H1 (cell line): ENCODE measurements around the gene CEP44. TPM values are rescaled to one million over a fixed set of nuclear protein-coding genes. Genes with fewer than 3 reads are reported as not detected.

Experiments
- CTCF ChIA-PET: fragments of 300-600 bp; sonication (Branson Sonifier 250); formaldehyde crosslinking; loops from one replicate; lab custom pipeline; 2021; ENCODE audit not compliant: partially characterized antibody; lab: Charles Lee
- POLR2A ChIA-PET: fragments of 300-600 bp; sonication (Branson Sonifier 250); formaldehyde crosslinking; loops from one replicate; lab custom pipeline; 2021; ENCODE audit warnings: inconsistent platforms; ENCODE audit not compliant: partially characterized antibody; lab: Charles Lee
- DNase-seq, 2 experiments: peaks; one replicate each; pipeline versions ENCODE4 v3.0.0 to v3.0.0-alpha.2; 2010 to 2022; ENCODE audit warnings: low spot score in 2 of 2, low read depth in 1 of 2, mixed read lengths in 1 of 2
- FAIRE-seq: peaks from 2 replicates; lab custom pipeline; 2011; peaks lifted over from hg19 to GRCh38; lab: Jason Lieb, UNC
- H2AFZ ChIP-seq: 2 replicates; pipeline ENCODE4 v1.8.1; 2012; ENCODE audit warnings: low read length, inconsistent platforms
- H2AK5ac ChIP-seq: 2 replicates; pipeline ENCODE4 v1.6.1; 2013; ENCODE audit warnings: low read depth, low read length
- H2BK120ac ChIP-seq: replicated peaks from 2 replicates; pipeline ENCODE3; 2013; ENCODE audit warnings: low read depth, low read length, inconsistent platforms
- H2BK12ac ChIP-seq: 2 replicates; pipeline ENCODE4 v1.6.1; 2013; ENCODE audit warnings: low read depth, low read length
- H2BK15ac ChIP-seq: 2 replicates; pipeline ENCODE4 v1.6.1; 2013; ENCODE audit warnings: low read length
- H2BK20ac ChIP-seq: 2 replicates; pipeline ENCODE4 v1.6.1; 2013; ENCODE audit warnings: low read length
- H2BK5ac ChIP-seq: 2 replicates; pipeline ENCODE4 v1.6.1; 2013; ENCODE audit warnings: low read depth, low read length
- H3K14ac ChIP-seq: 2 replicates; pipeline ENCODE4 v1.6.1; 2013; ENCODE audit warnings: inconsistent platforms; ENCODE audit not compliant: insufficient read length
- H3K18ac ChIP-seq: 2 replicates; pipeline ENCODE4 v1.6.1; 2013; ENCODE audit warnings: low read length; ENCODE audit errors: extremely low read depth
- H3K23ac ChIP-seq: 2 replicates; pipeline ENCODE4 v1.6.1; 2013; ENCODE audit warnings: inconsistent platforms; ENCODE audit not compliant: insufficient read length
- H3K23me2 ChIP-seq: 2 replicates; pipeline ENCODE4 v1.6.1; 2013; ENCODE audit warnings: low read depth, low read length
- H3K27ac ChIP-seq: 2 replicates; pipeline ENCODE4 v1.6.1; 2011; ENCODE audit warnings: low read depth, low read length, inconsistent platforms
- H3K27me3 ChIP-seq, 4 experiments: replicated peaks in 1 of 4; 1 replicate in 1 of 4; 2 replicates in 3 of 4; pipeline versions ENCODE4 v1.6.1 to v1.8.1; 2011 to 2013; ENCODE audit warnings: low read length in 3 of 4, mild to moderate bottlenecking in 3 of 4, inconsistent platforms in 2 of 4, mixed read lengths in 2 of 4, moderate library complexity in 1 of 4; ENCODE audit not compliant: control insufficient read depth in 3 of 4, insufficient read depth in 3 of 4; ENCODE audit errors: extremely low read depth in 1 of 4
- H3K36me3 ChIP-seq, 4 experiments: 2 replicates each; pipeline versions ENCODE4 v1.6.1 to v1.8.1; 2011 to 2013; ENCODE audit warnings: mild to moderate bottlenecking in 4 of 4, low read length in 3 of 4, moderate library complexity in 2 of 4, control low read depth in 1 of 4, inconsistent platforms in 1 of 4; ENCODE audit not compliant: insufficient read depth in 4 of 4, control insufficient read depth in 2 of 4
- H3K4ac ChIP-seq: replicated peaks from 2 replicates; pipeline ENCODE3; 2013; ENCODE audit warnings: low read length, low read depth, mixed read lengths, inconsistent platforms; ENCODE audit not compliant: insufficient read length
- H3K4me1 ChIP-seq, 4 experiments: replicated peaks in 1 of 4; 1 replicate in 1 of 4; 2 replicates in 3 of 4; pipeline versions ENCODE4 v1.6.1 to v1.8.1; 2011 to 2013; ENCODE audit warnings: low read length in 3 of 4, inconsistent platforms in 2 of 4, mixed read lengths in 1 of 4; ENCODE audit not compliant: insufficient read depth in 4 of 4, control insufficient read depth in 3 of 4
- H3K4me2 ChIP-seq, 2 experiments: 2 replicates each; pipeline versions ENCODE4 v1.6.1 to v1.8.1; 2011 to 2013; ENCODE audit warnings: low read depth in 2 of 2, low read length in 2 of 2, control low read depth in 1 of 2, inconsistent platforms in 1 of 2, mild to moderate bottlenecking in 1 of 2; ENCODE audit not compliant: insufficient read depth in 1 of 2
- H3K4me3 ChIP-seq, 4 experiments: fragments of 200-600, 300-600 bp in 1 of 4; sonication (generic), shearing (Covaris generic), sonication (Bioruptor Twin) in 1 of 4; 2 replicates each; pipeline versions ENCODE4 v1.5.1 to v1.8.1; 2011 to 2016; ENCODE audit warnings: low read length in 4 of 4, low read depth in 3 of 4, control low read depth in 2 of 4, inconsistent platforms in 2 of 4, mild to moderate bottlenecking in 2 of 4, mixed read lengths in 1 of 4, moderate library complexity in 1 of 4; ENCODE audit not compliant: insufficient read depth in 2 of 4; ENCODE audit errors: extremely low read depth in 1 of 4
- H3K56ac ChIP-seq: replicated peaks from 2 replicates; pipeline ENCODE3; 2013; ENCODE audit warnings: low read depth, mild to moderate bottlenecking, mixed read lengths, low read length, inconsistent platforms; ENCODE audit not compliant: insufficient read length
- H3K79me1 ChIP-seq: 2 replicates; pipeline ENCODE4 v1.6.1; 2013; ENCODE audit warnings: low read depth, low read length, control low read depth
- H3K79me2 ChIP-seq, 2 experiments: 2 replicates each; pipeline versions ENCODE4 v1.6.1 to v1.8.1; 2012 to 2013; ENCODE audit warnings: low read length in 2 of 2, mild to moderate bottlenecking in 2 of 2, inconsistent platforms in 1 of 2; ENCODE audit not compliant: insufficient read depth in 2 of 2, control insufficient read depth in 1 of 2
- H3K9ac ChIP-seq, 4 experiments: replicated peaks in 1 of 4; 1 replicate in 1 of 4; 2 replicates in 3 of 4; pipeline versions ENCODE4 v1.6.1 to v1.8.1; 2011 to 2013; ENCODE audit warnings: low read depth in 3 of 4, low read length in 3 of 4, control low read depth in 2 of 4, mild to moderate bottlenecking in 2 of 4, moderate library complexity in 2 of 4, inconsistent platforms in 1 of 4; ENCODE audit errors: extremely low read depth in 1 of 4
- H3K9me3 ChIP-seq, 2 experiments: 2 replicates each; pipeline versions ENCODE4 v1.6.1 to v1.8.1; 2012 to 2013; ENCODE audit warnings: mild to moderate bottlenecking in 2 of 2, moderate library complexity in 2 of 2, control low read depth in 1 of 2, inconsistent platforms in 1 of 2, low read depth in 1 of 2, low read length in 1 of 2, mixed read lengths in 1 of 2; ENCODE audit not compliant: insufficient read depth in 2 of 2
- H4K20me1 ChIP-seq, 2 experiments: replicated peaks in 1 of 2; 2 replicates each; pipeline versions ENCODE3 to v1.8.1; 2011 to 2013; ENCODE audit warnings: inconsistent platforms in 2 of 2, low read length in 2 of 2, mild to moderate bottlenecking in 1 of 2; ENCODE audit not compliant: insufficient read depth in 2 of 2, control insufficient read depth in 1 of 2
- H4K5ac ChIP-seq: 2 replicates; pipeline ENCODE4 v1.6.1; 2013; ENCODE audit warnings: low read length, low read depth, mixed read lengths, inconsistent platforms; ENCODE audit not compliant: insufficient read length
- H4K8ac ChIP-seq: 2 replicates; pipeline ENCODE4 v1.8.0; 2013; ENCODE audit warnings: mild to moderate bottlenecking, moderate library complexity, low read length, inconsistent platforms; ENCODE audit not compliant: insufficient read depth; ENCODE audit errors: extremely low read depth
- H4K91ac ChIP-seq: replicated peaks from 2 replicates; pipeline ENCODE3; 2013; ENCODE audit warnings: low read length, mixed read lengths, inconsistent platforms; ENCODE audit not compliant: insufficient read length
- JUND ChIP-seq: IDR thresholded peaks from 2 replicates; pipeline ENCODE4 v1.6.1; 2011; ENCODE audit warnings: mild to moderate bottlenecking, improper control_type of control experiment, low read length
- POLR2AphosphoS5 ChIP-seq: IDR thresholded peaks from 2 replicates; pipeline ENCODE4 v1.6.1; 2011; ENCODE audit warnings: low read depth, low read length
- SAP30 ChIP-seq: fragments of 300-600 bp; sonication (generic); IDR thresholded peaks from 2 replicates; pipeline ENCODE4 v1.7.1; 2012; ENCODE audit warnings: low read length, moderate library complexity, mild to moderate bottlenecking, inconsistent platforms; ENCODE audit not compliant: insufficient read depth, insufficient replicate concordance
- TAF1 ChIP-seq: IDR thresholded peaks from 2 replicates; pipeline ENCODE4 v1.6.1; 2011; ENCODE audit warnings: mild to moderate bottlenecking, low read depth, low read length
- WGBS, 2 experiments: shearing (Covaris generic) in 1 of 2; methylation state at CpG; one replicate each; pipeline versions ENCODE4 v1.1.6 to v1.1.7; 2013 to 2015; ENCODE audit warnings: low lambda C conversion rate in 2 of 2, mixed read lengths in 2 of 2, inconsistent platforms in 1 of 2, low coverage in 1 of 2, missing lambda C conversion rate in 1 of 2; ENCODE audit not compliant: insufficient replicate concordance in 2 of 2, insufficient coverage in 1 of 2, insufficient read length in 1 of 2; ENCODE audit errors: extremely low coverage in 1 of 2, missing lambda C conversion rate in 1 of 2; 5-methylcytosine and 5-hydroxymethylcytosine counted together
- polyA plus RNA-seq, 7 experiments: library from polyadenylated mRNA; depleted of rRNA in 3 of 7; stranded (reverse) in 5 of 7; unstranded in 2 of 7; fragments of >200 nt in 5 of 7; fragments of 200-250 nt in 2 of 7; gene quantifications; 1 replicate in 5 of 7; 2 replicates in 1 of 7; 4 replicates in 1 of 7; pipeline versions ENCODE4 v1.2.1 to v1.2.3, GENCODE V29; 2011 to 2013; ENCODE audit warnings: missing spikeins in 2 of 7, mixed read lengths in 2 of 7
- total RNA-seq: library from RNA; stranded (reverse); fragmentation: NEBNext Ultra II Directional; extraction: Animal tissue kit (Norgen Biotek cat#: 25700); gene quantifications from 2 replicates; pipeline ENCODE4 v1.2.1, GENCODE V29; 2021
- TF ChIP-seq, protein P1 (sequence below): IDR thresholded peaks from 2 replicates; pipeline ENCODE4 v1.6.1; 2011; ENCODE audit warnings: low read depth, mild to moderate bottlenecking, low read length; ENCODE audit not compliant: insufficient read depth
- TF ChIP-seq, protein P2 (sequence below): IDR thresholded peaks from 2 replicates; pipeline ENCODE4 v1.6.1; 2012; ENCODE audit warnings: inconsistent platforms

Gene CEP44
- total and polyA plus RNA-seq, 2 of the 8 experiments (the other 6 are each of a cell fraction or from before 2014, with no cell fraction given): 3.4 to 17.1 TPM

- no peak overlapping the region for H2BK20ac ChIP-seq
- CTCF ChIA-PET: interaction anchor here (1.3 to 1.4 kb wide), 3 partner anchors 7 to 64 kb away, joined by 3 to 6 read pairs (median 3); no protein-coding TSS in a partner anchor
- H3K79me2 ChIP-seq: peaks cover 0 to 61% of the 10 kb centered on the region in 2 experiments; a peak in 2 of 4 replicates
- no peak overlapping the region for H3K23ac ChIP-seq
- peaks cover 2% of the 10 kb centered on the region for H3K23me2 ChIP-seq
- TF ChIP-seq, protein P1, sequence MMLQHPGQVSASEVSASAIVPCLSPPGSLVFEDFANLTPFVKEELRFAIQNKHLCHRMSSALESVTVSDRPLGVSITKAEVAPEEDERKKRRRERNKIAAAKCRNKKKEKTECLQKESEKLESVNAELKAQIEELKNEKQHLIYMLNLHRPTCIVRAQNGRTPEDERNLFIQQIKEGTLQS: no peak
- no peak for TF ChIP-seq TAF1
- TF ChIP-seq, protein P2, sequence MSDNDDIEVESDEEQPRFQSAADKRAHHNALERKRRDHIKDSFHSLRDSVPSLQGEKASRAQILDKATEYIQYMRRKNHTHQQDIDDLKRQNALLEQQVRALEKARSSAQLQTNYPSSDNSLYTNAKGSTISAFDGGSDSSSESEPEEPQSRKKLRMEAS: no peak
- TF ChIP-seq SAP30: no peak
- TF ChIP-seq POLR2AphosphoS5: no peak
- no peak for TF ChIP-seq JUND
- no peaks in the 10 kb centered on the region for H3K27me3 ChIP-seq
- WGBS, 2 experiments: 86% methylated on average over 3 of the region's 3 CpGs; no CpG with 5 or more reads in 1 of the 2 experiments
- no peaks in the 10 kb centered on the region for H4K20me1 ChIP-seq
- H4K91ac ChIP-seq: no peak overlapping the region
- no peak overlapping the region for H3K4ac ChIP-seq
- peaks cover 0 to 3% (median 0%) of the 10 kb centered on the region in 4 experiments; a peak in 1 of 7 replicates for H3K4me1 ChIP-seq
- no peak overlapping the region for H2BK120ac ChIP-seq
- H2BK5ac ChIP-seq: no peak overlapping the region
- FAIRE-seq (no peak), DNase-seq (no peak)
- no peak overlapping the region for H3K56ac ChIP-seq
- H3K18ac ChIP-seq: no peak overlapping the region
- H3K9ac ChIP-seq: no peak overlapping the region
- H4K5ac ChIP-seq: no peak overlapping the region
- POLR2A ChIA-PET: no interaction called here
- no peak overlapping the region for H3K4me2 ChIP-seq
- H2AK5ac ChIP-seq: no peak overlapping the region
- H3K14ac ChIP-seq: no peak overlapping the region
- H4K8ac ChIP-seq: no peak overlapping the region
- no peak overlapping the region for H2AFZ ChIP-seq
- no peak overlapping the region for H2BK15ac ChIP-seq
- no peak overlapping the region for H2BK12ac ChIP-seq
- H3K79me1 ChIP-seq: 0 out of 2 replicates have a peak, but pooled peaks cover 2% of the 10 kb centered on the region
- no peak overlapping the region for H3K27ac ChIP-seq
- no peaks in the 10 kb centered on the region for H3K9me3 ChIP-seq
- no peak overlapping the region for H3K4me3 ChIP-seq
- H3K36me3 ChIP-seq: no peaks in the 10 kb centered on the region; a peak in 1 of 8 replicates
Measured at GRCh38 chr4:174286870-174287269, 3.2 kb downstream of the CEP44 start.
